Activated CD4-positive, alpha-beta memory T cell treated with anti-CD3 and anti-CD28 coated beads for 36 hours (primary cell): ENCODE measurements around the gene BANP. TPM values are rescaled to one million over a fixed set of nuclear protein-coding genes. Genes with fewer than 3 reads are reported as not detected.

Source experiments
- total RNA-seq, 2 experiments: library from RNA; stranded (reverse); gene quantifications; one replicate each; pipeline ENCODE4 v1.2.3, GENCODE V29; 2021

The BANP gene
- total RNA-seq, 2 experiments from 2014 or later = 29.6 to 30.6 TPM

Other genes starting within 250 kb of the BANP start
- 10 to 100 TPM; 65.9 to 70.2 TPM for gene KLHDC4, start 185.4 kb upstream of the BANP start, total RNA-seq
- 100 to 1,000 TPM; 262 TPM for gene SLC7A5, start 81.9 kb upstream of the BANP start, total RNA-seq
- not detected for gene CA5A, start 14.9 kb upstream of the BANP start, total RNA-seq